NCI-H1092 treated with DMSO at 0.1 percent for 48 hours (cell line): ENCODE data around the gene AMHR2.
"Not testable (repeated sequence)": the region's sequence is repeated elsewhere in the genome, so short reads cannot be mapped to it uniquely, and the experiment has no call there.

ENCODE experiments used
- DNase-seq: peaks from one replicate; lab custom pipeline; 2025; lab: John Stamatoyannopoulos, UW

Gene AMHR2

GRCh38 chr12:53414756-53415417, 8.8 kb upstream of the AMHR2 start:
- no peak for DNase-seq

- DNase-seq = not testable (repeated sequence)
These were observed 7.8 kb upstream of the AMHR2 start for GRCh38 chr12:53415752-53416389.

DNA sequence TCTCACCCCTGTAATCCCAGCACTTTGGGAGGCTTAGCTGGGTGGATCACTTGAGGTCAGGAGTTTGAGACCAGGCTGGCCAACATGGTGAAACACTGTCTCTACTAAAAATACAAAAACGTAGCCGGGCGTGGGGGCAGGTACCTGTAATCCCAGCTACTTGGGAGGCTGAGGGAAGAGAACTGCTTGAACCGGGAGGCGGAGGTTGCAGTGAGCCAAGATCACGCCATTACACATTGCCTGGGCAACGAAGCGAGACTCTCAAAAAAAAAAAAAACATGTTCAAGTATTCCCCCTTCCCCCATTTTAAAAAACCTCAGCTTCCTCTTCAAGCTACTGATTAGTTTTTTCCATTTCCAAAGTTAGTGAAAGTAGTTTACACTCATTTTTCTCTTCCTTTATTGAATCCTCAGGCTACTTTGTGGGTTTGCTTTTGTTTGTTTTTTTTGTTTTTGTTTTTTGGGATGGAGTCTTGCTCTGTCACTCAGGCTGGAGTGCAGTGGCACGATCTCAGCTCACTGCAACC, 6.3 kb upstream of the AMHR2 start:
- DNase-seq = not testable (repeated sequence)

GRCh38 chr12:53418221-53418620, 5.4 kb upstream of the AMHR2 start:
- DNase-seq = no peak

- no peak for DNase-seq
These were observed 3.9 kb upstream of the AMHR2 start for GRCh38 chr12:53419756-53420155.

DNA sequence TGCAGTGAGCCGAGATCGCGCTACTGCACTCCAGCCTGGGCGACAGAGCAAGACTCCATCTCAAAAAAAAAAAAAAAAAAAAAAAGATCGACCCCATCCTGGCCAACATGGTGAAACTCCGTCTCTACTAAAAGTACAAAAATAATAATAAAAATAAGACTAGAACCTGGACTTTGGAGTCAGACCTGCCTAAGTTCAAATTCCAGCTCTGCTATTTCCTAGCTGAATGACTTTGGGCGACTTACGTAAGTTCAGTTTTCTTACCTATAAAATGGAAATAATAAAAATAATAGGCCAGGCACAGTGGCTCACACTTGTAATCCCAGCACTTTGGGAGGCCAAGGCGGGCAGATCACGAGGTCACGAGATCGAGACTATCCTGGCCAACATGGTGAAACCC, 1.4 kb upstream of the AMHR2 start:
- DNase-seq = not testable (repeated sequence)

- DNase-seq = no peak
These were observed 1.2 kb downstream of the AMHR2 start for GRCh38 chr12:53424626-53425514.

DNA sequence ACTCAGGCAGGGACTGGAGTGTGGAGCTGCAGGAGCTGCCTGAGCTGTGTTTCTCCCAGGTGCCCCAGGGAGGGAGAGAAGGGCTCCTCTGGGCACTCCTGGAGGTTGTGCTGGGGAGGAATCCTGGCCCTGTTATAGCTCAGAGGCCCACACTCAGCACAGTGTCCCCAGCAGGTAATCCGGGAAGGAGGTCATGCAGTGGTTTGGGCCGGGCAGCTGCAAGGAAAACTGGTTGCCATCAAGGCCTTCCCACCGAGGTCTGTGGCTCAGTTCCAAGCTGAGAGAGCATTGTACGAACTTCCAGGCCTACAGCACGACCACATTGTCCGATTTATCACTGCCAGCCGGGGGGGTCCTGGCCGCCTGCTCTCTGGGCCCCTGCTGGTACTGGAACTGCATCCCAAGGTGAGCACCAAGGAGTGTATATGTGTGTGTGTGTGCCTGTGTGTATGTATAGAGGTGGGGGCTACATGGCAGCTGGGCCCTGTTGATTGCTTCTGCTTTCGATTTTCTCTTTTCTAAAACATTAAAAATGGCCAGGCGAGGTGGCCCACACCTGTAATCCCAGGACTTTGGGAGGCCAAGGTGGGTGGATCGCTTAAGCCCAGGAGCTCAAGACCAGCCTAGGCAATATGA, 2.0 kb downstream of the AMHR2 start:
- DNase-seq = no peak

DNA sequence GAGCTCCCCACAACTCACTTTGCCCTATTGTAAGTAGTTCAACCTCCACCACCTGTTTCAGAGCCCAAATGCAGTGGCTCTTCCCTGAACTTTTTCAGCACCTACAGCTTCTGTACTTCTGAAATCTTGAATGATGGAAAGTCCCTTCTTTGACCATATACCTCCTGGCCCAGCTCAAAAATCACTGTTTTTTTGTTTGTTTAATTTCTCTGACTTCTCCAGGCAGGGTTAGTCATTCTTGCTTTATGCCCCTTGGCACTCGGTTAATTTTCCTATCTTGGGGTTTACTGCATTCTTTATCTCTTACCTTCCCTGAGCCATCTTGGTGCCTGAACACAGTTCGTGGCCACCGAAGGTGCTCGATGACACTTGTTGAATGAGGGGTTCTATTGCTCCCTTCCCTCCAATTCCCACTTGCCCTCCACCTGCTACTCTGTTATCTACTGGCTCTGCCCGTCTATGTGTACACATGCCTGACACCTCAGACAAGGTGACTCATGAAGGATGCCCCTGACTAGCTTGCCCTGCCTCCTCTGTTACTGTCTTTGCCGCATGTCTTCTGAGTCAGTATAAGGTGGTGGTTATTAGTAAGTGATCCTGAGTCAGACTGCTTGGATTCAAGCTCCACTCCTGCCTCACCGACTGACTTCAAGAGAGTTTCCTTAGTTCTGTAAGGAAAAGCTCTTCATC, 4.4 kb downstream of the AMHR2 start:
- DNase-seq = no peak

GRCh38 chr12:53428741-53429140, 5.1 kb downstream of the AMHR2 start:
- no peak for DNase-seq

- DNase-seq = no peak
These were observed 6.5 kb downstream of the AMHR2 start for GRCh38 chr12:53430116-53430515.

DNA sequence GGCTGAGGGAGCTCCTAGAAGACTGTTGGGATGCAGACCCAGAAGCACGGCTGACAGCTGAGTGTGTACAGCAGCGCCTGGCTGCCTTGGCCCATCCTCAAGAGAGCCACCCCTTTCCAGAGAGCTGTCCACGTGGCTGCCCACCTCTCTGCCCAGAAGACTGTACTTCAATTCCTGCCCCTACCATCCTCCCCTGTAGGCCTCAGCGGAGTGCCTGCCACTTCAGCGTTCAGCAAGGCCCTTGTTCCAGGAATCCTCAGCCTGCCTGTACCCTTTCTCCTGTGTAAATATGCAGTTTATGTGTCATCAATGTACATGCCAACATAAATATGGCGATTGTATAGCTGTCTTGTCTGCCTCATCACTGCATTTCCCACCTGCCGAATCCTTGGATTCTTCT, 7.5 kb downstream of the AMHR2 start:
- DNase-seq = no peak

GRCh38 chr12:53435326-53435725, 11.7 kb downstream of the AMHR2 start:
- not testable (repeated sequence) for DNase-seq

DNA sequence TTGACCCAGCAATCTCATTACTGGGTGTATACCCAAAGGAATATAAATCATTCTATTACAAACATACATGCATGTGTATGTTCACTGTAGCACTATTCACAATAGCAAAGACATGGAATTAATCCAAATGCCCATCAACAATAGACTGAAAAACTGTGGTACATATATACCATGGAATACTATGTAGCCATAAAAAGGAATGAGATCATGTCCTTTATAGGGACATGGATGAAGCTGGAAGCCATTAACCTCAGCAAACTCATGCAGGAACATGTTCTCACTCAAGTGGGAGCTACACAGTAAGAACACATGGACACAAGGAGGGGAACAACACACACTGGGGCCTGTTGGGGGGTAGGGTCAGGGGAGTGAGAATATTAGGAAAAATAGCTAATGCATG, 15.9 kb downstream of the AMHR2 start:
- not testable (repeated sequence) for DNase-seq

- peak; percentile 98 for DNase-seq
These were observed 17.6 kb downstream of the AMHR2 start, which contains the start of gene PRR13 for GRCh38 chr12:53441040-53441833. Gene PRR13 (plus strand): TSS chr12:53441734. CDS start chr12:53442715, 981 bp downstream.

GRCh38 chr12:53443955-53444354, 20.3 kb downstream of the AMHR2 start:
- no peak for DNase-seq

- DNase-seq = not testable (repeated sequence)
These were observed 21.1 kb downstream of the AMHR2 start for GRCh38 chr12:53444593-53445325.

DNA sequence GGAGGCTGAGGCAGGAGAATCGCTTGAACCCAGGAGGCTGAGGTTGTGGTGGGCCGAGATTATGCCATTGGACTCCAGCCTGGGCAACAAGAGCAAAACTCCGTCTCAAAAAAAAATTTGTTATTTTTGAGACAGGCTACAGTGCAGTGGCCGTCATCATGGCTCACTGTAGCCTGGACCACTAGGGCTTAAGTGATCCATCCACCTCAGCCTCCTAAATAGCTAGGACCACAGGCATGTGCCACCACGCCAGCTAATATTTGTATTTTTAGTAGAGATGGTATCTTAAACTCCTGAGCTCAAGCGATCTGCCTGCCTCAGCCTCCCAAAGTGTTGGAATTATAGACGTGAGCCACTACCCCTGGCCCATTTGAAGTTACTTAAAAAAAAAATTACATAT, 27.3 kb downstream of the AMHR2 start:
- no peak for DNase-seq

GRCh38 chr12:53451661-53452158, 28.1 kb downstream of the AMHR2 start, which contains the start of gene PCBP2:
Gene PCBP2 (plus strand): TSS chr12:53452102. CDS start chr12:53454801, 2,699 bp downstream.
- DNase-seq = peak; percentile 96
